ENCODE data around the gene ZMYND8.
A peak's percentile ranks its signal among the peaks of the same experiment; 100 is the strongest.

The ZMYND8 gene

GRCh38 chr20:47220161-47220582 lies 136.3 kb downstream of the ZMYND8 start:
- DNase-seq (ENCODE audit: low read depth): no peak
- H3K4me3 ChIP-seq (ENCODE audit: low read depth, low read length): no peak overlapping the region
- TF ChIP-seq CTCF (IDR thresholded peaks at IDR 0.05; ENCODE audit: low read depth, low read length, missing control alignments): peak; percentile 68

GRCh38 chr20:47217482-47218446 lies 138.7 kb downstream of the ZMYND8 start:
- no peak for DNase-seq (ENCODE audit: low read depth)
- TF ChIP-seq CTCF (IDR thresholded peaks at IDR 0.05; ENCODE audit: low read depth, low read length, missing control alignments): no peak

GRCh38 chr20:47216819-47217410 lies 139.6 kb downstream of the ZMYND8 start:
- no peak for TF ChIP-seq CTCF (IDR thresholded peaks at IDR 0.05; ENCODE audit: low read depth, low read length, missing control alignments)
- DNase-seq (ENCODE audit: low read depth): no peak
- H3K4me3 ChIP-seq (ENCODE audit: low read depth, low read length): no peak overlapping the region

More at GRCh38 chr20:47217482-47218446, 138.7 kb downstream of the ZMYND8 start:
- H3K4me3 ChIP-seq (ENCODE audit: low read depth, low read length): no peak overlapping the region

GRCh38 chr20:47215653-47216397 lies 140.7 kb downstream of the ZMYND8 start:
- no peak for DNase-seq (ENCODE audit: low read depth)
- no peak for TF ChIP-seq CTCF (IDR thresholded peaks at IDR 0.05; ENCODE audit: low read depth, low read length, missing control alignments)
- no peak overlapping the region for H3K4me3 ChIP-seq (ENCODE audit: low read depth, low read length)

- no peak for DNase-seq (ENCODE audit: low read depth)
- H3K4me3 ChIP-seq (ENCODE audit: low read depth, low read length): no peak overlapping the region
- no peak for TF ChIP-seq CTCF (IDR thresholded peaks at IDR 0.05; ENCODE audit: low read depth, low read length, missing control alignments)
Measured at GRCh38 chr20:47213966-47214365, 142.5 kb downstream of the ZMYND8 start.

- no peak overlapping the region for H3K4me3 ChIP-seq (ENCODE audit: low read depth, low read length)
- DNase-seq (ENCODE audit: low read depth): no peak
- TF ChIP-seq CTCF (IDR thresholded peaks at IDR 0.05; ENCODE audit: low read depth, low read length, missing control alignments): no peak
Measured at GRCh38 chr20:47212606-47213207, 143.8 kb downstream of the ZMYND8 start.
